EH (cell line): ENCODE data around the gene MBD5.

Experiments
- DNase-seq: peaks from one replicate; pipeline ENCODE4 v3.0.0-alpha.2; 2015; ENCODE audit warnings: low read depth

The MBD5 gene

GRCh38 chr2:148303161-148303560, 282.3 kb downstream of the MBD5 start:
- no peak for DNase-seq

GRCh38 chr2:148305476-148305875, 284.6 kb downstream of the MBD5 start:
- peak; percentile 8 for DNase-seq

DNA sequence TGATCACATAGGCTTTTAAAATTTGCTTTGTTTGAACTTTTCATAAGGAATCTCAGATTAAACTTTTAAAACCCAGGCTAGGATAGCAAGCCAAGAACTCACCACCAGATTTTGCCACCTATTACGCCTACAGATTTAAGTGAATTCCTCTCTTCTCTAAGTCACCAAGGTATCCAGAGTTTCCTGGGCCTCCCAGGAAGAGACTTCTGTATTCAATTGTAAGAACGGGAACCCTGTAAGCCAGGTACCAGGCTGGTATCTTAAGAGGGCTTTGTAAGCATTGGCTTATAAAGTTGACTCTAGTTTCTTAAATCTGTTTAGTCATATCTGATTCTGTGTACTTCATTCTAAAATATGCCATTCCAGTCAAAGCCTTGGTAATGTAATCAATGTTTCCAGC, 285.1 kb downstream of the MBD5 start:
- DNase-seq: no peak

- no peak for DNase-seq
Observed at GRCh38 chr2:148317598-148317997, 296.7 kb downstream of the MBD5 start.

GRCh38 chr2:148338541-148338940, 317.6 kb downstream of the MBD5 start:
- DNase-seq: peak; percentile 60

DNA sequence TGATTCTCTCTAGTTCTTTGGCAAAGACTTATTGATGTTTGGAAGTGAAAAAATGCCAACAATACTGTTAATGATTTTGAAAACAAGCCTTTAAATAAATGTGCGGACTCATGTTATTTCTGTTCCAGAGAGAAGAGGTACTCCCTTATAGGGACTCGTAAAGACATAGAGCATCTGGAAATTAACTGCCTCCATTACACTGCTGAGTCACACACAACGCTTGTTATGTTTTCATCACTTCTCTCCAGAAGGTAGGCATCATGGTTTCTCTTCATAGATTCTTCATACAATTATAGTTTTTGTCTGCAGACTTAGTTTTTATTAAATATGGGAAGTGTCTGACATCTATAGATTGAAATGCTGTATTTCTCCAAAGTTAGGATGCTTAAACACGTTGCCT, 321.2 kb downstream of the MBD5 start:
- peak; percentile 20 for DNase-seq

GRCh38 chr2:148350199-148350598, 329.3 kb downstream of the MBD5 start:
- DNase-seq: no peak

- DNase-seq: no peak
Observed at GRCh38 chr2:148351437-148352143, 330.7 kb downstream of the MBD5 start.

DNA sequence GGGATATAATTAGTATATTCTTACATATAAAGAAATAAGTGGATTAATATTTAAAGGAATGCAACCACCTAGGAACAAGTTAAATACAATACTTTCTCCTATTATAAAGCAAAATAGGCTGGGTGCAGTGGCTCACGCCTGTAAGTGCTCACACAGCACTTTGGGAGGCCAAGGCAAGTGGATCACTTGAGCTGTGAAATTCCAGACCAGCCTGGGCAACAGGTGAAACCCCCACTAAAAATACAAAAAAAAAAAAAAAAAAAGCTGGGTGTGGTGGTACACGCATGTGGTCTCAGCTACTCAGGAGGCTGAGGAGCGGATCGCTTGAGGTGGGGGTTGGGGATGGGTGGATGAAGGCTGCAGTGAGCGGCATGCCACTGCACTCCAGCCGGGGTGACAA, 337.5 kb downstream of the MBD5 start:
- DNase-seq: no peak

DNA sequence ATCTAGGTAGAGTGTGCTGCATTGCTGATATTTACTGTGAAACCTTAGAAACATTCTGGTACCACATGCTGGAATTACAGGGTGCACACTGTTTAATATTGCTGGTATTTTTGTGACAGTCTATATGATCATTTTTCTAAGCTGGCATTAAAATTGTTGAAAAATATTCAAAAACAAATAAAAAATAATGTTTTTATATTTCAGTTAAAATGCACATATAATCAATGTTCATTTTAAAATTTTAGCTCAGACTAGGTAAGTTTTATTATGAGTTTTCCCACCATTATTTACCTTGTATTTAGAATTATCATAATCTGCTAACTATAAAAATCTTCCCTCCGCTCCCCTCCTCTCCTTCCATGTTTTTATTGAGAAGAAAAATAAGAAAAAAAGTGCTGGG, 339.8 kb downstream of the MBD5 start:
- DNase-seq: no peak

GRCh38 chr2:148362144-148362796, 341.4 kb downstream of the MBD5 start:
- DNase-seq: no peak

DNA sequence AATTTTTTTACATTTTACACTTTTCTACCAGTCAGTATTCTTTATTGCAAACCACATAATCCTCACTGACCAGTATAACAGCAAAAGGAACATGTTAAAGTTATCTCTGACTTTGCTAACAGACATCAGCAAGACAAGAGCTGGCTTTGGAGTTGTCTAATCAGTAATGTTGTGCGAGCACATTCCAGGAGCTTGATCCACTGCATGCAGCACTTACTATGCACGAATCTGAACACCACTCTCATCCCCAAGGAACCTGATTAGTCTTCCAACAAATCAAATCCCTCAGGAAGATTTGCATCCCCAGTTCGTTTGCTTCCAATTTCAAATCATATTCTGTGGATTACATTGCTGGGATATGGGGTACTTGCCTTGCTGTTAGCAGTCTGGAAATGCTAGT, 354.3 kb downstream of the MBD5 start:
- no peak for DNase-seq

GRCh38 chr2:148391324-148391723, 370.4 kb downstream of the MBD5 start:
- DNase-seq: peak; percentile 55

DNA sequence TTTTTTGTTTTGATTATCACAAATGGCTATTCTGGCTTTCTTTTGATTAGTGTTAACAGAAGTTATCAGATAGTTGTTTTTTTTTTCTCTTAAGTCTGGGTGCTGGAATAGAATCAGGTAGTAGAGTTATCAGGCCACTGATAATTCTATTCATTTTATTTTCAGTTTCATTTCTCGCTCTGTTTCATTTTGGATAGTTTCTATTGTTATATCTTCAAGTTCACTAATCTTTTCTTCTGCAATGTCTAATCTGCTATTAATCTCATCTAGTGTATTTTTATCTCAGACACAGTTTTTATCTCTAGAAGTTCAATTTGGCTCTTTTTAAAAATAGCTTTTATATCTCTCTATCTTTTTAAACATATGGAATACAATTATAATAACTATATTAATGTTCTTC, 381.9 kb downstream of the MBD5 start:
- no peak for DNase-seq

- no peak for DNase-seq
Observed at GRCh38 chr2:148410899-148411298, 390.0 kb downstream of the MBD5 start.

GRCh38 chr2:148416248-148416647, 395.4 kb downstream of the MBD5 start:
- no peak for DNase-seq

GRCh38 chr2:148430101-148430500, 409.2 kb downstream of the MBD5 start:
- DNase-seq: no peak

DNA sequence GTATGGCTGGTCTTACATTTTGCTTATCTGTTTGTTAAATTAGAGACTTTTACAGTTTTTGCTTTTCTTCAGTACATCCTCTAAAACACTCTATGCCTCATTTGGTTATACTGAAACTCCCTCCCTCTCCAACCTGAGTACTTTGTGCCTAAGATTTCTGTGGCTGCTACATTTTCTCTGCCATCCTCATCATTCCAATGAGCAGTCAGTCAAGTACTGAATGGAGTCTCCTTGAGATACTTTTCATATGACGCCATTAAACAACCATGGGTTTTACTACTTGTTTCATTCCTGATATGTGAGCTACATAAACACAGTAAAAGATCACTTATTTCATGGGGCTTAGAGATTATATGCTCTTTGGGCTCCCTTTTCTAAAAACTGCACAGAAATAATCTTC, 427.0 kb downstream of the MBD5 start:
- DNase-seq: peak; percentile 67

GRCh38 chr2:148450531-148450930, 429.6 kb downstream of the MBD5 start:
- no peak for DNase-seq

DNA sequence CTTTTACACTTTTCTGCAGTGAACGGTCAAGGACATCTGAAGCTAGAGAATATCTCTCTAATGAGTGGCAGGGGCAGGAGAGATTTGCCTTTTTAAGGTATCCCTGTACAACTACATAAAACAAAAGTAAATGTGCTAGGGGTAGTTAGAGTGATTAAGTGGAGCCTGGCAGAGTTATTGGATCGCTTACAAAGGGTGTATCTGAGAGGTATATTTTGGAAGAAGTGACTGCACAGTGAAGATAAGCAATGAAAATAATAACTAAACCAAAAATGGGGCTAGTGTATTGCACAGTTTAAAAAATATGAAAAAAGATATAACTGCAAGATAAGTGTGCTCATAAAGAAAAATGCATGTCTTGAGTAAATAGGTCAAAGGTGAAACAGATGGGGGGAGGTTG, 430.2 kb downstream of the MBD5 start:
- DNase-seq: no peak

DNA sequence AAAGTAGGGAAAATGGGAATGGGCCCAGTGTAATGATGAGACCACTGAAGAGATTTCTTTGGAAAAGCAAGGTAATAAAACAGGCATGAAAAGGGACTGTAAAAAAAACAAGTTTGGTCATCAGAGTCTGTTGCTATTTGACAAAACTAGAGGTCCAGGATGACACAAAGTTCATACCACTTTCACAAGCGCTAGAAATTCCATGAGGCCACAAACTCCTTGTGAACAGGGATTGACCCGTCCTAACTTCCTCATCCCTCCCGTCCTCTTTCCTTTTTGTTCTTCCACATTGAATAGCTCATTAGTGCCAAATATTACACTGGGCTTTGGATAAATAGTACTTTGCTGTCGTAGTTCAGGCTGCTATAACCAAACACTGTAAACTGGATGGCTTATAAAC, 434.9 kb downstream of the MBD5 start:
- peak; percentile 38 for DNase-seq

- no peak for DNase-seq
Observed at GRCh38 chr2:148458171-148458570, 437.3 kb downstream of the MBD5 start.

GRCh38 chr2:148459377-148459778, 438.5 kb downstream of the MBD5 start:
- peak; percentile 63 for DNase-seq

DNA sequence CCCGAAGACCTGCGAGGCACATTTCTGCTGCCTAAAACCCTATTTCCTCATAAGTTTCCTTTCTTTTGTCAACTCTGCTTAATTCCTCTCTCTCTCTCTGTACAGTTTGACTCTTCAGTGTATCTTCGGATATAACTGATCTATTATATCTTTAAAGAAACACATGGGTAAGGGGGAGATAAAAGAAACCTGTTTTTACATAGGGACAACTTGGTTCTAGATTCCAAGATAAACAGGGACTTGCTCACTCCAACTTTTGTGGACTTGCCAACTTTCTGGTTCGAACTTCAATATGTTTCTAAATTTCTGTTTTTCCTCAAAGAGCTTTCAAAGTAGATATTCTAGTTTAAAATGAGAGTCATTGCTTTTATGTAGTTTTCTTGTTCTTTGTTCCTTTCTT, 441.0 kb downstream of the MBD5 start:
- DNase-seq: no peak
